Measurements from ENCODE around the gene NFKBIL1.

DNA sequence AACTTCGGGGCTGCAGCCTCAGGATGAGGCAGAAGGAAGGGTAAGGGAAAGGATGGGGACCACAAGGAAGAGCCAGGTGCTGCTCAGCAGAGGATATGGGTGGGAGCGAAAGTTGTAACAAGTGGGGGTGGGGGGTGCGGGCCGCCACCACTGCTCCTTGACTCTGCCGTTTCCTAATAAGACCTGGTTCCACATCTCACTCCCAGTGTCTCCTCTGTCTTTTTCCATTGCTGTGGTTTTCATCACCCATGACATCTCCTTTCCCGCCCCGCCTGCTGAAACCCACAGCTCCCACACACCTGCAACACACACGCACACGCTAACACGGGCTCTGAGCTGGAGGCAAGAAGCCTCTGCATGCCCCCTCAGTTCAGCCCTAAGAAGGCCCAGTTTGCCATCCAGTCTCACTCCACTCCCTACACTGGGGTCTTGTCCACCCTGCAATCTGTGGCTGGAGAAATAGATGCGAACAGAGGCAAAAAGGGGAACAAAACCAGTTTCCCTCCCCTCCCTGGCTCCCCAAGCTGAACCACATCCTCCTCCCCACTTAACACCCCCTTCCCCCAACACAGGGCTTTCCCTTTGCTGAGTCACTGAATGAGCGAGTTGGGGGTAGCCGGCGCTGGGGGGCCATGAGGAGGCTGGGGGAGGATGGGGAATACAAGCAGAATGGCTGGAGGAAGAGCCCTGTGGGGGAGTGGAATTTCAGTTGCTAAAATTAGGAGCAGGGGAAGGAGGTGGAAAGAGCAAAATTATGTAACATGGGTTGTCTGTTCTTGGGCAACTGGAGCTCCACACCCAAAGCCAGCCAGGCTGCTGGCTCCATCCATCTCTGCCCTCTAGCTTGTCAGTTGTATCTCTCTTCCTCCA is 11.5 kb downstream of the NFKBIL1 start:
- no peak for TF ChIP-seq CTCF (IDR thresholded peaks at IDR 0.05)
- no peak for TF ChIP-seq POLR2A (IDR thresholded peaks at IDR 0.05)

All from thyroid gland (tissue), 4 donors.